Measurements from ENCODE around the gene PRKCZ.

PRKCZ gene

DNA sequence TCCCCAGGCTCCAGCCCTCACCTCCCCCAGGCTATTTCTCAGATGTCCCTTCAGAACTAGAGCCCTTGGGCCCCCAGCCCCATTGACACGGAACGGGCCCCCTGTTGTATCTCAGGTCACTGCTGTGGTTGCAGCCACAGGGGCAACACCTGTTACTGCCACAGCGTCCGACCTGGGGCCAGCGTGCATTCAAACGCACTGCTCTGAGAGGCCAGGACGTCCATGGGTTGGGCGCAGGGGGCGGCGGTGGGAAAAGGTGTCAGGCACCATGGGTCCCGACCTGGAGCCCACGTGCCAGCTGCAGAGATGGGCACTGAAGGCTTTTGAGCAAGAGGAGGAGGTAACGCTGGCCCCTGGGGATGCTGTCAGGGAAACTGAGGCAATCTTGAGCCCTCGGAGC, 131.1 kb downstream of the PRKCZ start:
- no peak for DNase-seq

DNA sequence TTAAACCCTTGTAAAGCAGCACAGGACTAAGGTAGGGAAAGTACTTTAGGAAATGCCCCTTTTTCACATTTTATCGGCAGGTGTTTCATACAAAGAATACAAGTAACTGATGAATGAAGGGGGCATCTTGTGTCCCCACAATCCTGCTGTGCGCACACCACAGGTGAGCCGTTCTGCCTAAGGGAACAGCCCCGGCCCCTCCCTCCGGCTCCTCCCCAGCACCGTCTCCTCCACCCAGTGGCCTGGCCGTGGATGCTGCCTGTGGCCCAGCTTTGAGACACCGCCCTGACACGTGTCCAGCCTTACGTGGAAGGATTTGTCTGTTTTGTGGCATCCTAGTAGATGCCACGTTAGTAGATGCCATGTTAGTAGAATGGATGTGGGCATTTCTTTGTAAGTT, 131.5 kb downstream of the PRKCZ start:
- no peak for DNase-seq

DNA sequence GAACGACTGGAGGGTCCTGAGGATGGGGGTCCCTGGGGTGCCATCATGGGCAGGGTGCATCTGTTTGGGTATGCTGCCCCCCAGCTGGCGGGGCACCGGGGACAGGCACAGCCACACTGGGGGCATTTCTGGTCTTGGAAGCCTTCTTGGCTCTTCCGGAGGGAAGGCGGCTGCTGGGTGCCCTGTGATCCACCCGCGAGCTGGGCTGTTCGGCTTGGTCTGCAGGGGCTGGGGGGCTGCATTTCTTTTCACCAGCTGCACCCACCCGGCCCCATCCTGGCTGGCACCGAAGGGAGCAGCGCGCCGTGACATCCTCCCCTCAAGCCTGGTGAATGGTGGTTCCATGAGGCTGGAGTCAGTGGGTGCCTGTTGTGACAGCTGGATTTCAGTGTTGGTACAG, 132.2 kb downstream of the PRKCZ start:
- DNase-seq, result no peak

DNA sequence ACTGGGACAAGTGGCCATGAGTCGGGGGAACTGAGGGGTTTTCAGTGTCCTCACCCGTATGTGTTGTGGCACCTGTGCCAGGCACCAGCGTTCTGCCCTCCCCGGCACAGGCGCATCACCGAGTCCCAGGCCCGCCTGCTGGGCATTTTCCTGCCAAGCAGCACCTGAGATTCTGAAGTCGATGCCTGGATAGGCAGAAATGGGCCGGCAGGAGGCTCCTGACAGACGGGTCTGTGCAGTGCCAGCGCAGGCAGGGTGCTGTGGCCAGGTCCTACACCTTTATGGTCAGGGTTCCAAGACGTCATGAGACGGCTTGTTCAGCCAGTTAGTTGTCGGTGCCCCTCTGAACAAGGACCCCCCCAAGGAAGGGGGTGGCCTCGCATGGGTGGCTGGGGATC, 133.7 kb downstream of the PRKCZ start:
- no peak for DNase-seq

DNA sequence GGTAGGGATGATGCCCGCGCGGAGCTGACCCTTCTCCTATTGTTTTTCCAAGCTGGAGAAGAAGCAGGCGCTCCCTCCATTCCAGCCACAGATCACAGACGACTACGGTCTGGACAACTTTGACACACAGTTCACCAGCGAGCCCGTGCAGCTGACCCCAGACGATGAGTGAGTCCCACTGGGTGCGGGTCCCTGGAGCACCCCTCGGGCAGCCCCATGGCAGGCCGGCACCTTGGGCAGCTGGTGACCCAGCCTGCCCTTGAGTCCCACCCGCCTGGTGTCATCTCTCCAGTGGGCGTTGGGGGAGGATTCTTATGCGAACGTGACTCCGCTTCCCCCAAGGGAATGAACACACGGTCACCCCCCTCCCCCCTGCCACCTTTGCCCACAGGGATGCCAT, 134.3 kb downstream of the PRKCZ start:
- no peak for DNase-seq

DNA sequence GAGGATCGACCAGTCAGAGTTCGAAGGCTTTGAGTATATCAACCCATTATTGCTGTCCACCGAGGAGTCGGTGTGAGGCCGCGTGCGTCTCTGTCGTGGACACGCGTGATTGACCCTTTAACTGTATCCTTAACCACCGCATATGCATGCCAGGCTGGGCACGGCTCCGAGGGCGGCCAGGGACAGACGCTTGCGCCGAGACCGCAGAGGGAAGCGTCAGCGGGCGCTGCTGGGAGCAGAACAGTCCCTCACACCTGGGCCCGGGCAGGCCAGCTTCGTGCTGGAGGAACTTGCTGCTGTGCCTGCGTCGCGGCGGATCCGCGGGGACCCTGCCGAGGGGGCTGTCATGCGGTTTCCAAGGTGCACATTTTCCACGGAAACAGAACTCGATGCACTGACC, 134.7 kb downstream of the PRKCZ start:
- DNase-seq, result no peak

DNA sequence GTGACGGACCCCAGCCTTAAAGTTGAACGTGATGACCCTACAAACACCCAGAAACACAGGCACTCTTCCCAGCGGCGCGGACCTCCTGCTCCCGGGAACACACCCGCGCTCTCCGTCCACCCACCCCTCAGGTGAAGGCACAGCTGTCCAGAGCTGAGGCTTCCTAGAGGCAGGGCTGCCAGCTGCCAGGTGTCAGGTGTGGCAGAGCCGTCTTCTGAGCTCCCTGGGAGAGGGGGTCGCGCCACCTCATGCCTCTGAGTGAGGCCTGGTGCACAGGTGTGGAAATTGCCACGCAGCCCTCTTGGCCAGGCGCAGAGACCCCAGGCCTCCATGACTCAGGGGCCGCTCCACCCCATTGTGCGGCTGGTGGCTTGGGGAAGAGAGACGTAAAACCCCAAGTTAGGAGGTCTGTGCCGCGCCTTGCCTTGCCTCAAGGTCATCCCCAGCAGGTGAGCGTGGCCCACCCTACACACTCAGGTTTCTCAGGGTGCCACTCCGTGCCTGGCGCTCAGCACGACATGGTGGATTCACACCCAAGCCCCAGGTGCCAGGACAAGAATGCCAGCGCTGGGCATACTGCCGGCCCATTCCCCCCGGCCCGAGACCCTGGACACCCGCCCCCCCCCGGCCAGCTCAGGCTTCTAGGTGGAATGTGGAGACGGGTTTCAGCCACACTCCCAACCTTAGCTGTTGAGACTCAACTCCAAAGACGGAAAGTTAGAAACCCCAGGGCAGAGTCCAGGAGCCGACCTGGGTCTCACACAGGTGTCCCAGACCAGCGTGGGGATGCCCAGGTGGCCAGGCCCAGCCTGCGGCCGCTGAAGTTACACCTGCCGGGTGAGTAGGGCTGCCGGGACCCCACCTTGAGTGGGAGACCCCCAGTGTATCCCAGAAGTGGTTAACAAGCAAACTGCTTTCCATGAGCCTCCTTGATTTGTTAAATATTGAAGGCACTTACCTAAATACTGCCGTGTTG, 136.0 kb downstream of the PRKCZ start:
- no peak for DNase-seq

DNA sequence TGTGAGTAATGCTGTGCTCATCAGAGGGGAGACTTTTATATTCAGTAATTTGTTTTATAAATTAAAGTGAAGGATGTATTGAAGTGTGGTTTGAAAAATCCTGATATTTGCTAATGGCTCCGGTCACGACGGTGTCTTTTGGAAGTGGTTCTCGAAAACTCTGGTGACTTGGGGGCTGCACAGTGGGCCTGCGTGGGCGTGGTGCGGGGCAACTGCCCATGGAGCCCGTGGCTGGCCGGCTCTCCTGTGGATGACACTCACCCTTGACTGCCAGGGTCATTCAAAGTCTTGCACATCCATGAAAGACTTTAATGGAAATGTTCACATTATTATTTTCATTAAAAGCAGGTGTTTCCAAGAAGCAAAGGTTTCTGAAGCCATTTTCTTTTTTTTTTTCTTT, 136.7 kb downstream of the PRKCZ start:
- DNase-seq, result no peak

DNA sequence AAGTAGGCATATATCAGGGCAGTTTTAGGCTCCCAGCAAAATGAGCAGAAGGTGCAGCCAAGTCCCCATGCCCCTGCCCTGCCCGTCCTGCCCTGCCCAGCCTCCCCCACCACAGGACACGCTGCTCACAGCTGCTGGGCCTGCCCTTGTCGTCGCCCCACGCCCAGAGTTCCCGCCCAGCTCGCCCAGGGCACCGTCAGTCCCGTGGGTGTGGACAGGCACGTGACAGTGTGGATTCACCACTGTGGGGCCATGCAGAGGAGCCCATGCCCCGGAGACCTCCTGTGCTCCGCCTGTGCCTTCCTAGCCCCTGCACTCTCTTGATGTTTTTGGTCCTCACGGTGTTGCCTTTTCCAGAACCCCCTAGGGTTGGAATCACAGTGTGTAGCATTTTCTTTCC, 137.4 kb downstream of the PRKCZ start:
- no peak for DNase-seq

DNA sequence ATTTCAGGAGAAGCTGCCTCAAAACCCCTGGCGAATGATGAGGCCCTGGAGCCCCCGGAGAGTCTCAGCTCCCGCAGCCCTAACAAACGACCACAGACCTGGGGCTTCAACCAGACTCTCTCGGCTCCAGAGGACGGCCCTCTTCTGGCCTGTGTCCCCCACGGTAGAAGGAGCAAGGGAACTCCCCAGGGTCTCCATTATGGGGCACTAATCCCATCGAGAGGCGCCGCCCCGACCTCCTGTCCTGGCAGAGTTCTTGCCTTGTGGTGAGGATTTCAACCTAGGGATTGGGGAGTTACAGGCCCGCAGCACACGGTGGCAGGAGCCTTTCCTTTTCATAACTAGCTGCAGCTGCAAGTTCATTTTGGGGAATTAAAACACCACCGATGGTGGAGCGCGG, 138.1 kb downstream of the PRKCZ start:
- DNase-seq, result no peak

DNA sequence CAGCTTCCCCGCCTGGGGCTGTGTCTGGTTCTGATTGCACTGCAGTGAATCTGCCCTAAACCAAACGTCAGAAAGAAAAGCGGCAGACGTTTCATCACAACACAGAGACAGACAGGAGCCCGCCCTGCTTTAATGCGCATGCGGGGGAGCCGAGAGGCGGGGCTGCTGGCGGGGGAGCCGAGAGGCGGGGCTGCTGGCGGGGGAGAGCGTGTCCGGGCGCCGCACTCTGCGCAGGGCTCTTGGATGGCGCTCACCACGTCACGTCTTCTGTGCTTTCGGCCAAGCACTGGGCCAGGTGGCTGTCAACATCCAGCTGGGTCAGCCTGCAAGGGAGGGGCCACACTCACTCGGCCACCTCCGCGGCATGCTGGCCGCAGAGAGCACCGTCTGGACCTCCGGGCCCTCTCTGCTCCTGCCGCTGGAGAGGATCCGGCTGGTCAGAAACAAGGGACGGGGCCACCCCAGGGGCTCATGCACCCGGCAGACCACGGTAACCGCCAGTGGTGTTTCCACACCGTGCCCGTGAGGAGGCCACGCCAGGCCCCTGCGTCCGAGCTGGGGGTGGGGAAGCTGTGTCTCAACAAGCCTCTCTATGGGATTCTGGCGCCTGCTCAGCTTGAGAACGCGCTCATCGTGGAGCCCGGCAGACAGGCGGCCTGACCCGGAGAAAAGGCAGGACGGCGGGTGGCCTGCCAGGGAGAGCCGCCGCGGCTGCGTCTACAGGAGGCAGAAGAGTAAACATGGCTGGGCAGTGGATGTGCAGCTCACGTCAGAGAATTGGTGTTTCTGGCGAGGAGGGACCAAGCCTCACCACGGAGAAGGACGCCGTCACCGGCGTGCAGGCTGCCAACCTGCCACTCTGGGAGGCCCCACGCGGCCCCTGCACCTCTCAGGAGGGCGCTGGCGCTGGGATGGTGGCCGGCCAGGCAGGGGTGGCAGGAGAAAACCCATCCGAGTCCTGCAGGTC, 139.5 kb downstream of the PRKCZ start:
- DNase-seq, result peak; percentile 86 to 88

DNA sequence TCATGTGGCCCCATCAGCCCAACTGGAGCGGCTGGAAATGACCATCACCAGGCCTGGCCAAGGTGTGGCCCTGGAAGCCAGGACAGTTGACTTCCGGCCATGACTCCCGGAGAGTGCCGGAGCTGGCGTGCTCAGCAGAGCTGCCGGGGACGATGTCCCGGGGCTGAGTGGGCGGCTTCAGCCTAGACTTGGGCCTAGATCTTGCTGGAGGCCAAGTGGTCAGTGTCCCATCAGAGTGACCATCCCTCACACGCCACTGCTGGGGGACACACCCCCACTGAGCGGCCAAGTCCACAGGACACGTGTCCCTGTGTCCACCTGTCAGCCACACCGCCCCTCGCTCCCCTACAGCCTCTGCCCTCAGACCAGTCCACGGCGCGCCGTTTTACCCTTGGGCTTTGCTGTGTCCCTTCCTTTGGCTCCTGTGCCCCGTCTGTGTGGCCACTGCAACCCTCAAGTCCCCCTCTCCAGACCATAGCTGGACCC, 140.3 kb downstream of the PRKCZ start:
- no peak for DNase-seq

DNA sequence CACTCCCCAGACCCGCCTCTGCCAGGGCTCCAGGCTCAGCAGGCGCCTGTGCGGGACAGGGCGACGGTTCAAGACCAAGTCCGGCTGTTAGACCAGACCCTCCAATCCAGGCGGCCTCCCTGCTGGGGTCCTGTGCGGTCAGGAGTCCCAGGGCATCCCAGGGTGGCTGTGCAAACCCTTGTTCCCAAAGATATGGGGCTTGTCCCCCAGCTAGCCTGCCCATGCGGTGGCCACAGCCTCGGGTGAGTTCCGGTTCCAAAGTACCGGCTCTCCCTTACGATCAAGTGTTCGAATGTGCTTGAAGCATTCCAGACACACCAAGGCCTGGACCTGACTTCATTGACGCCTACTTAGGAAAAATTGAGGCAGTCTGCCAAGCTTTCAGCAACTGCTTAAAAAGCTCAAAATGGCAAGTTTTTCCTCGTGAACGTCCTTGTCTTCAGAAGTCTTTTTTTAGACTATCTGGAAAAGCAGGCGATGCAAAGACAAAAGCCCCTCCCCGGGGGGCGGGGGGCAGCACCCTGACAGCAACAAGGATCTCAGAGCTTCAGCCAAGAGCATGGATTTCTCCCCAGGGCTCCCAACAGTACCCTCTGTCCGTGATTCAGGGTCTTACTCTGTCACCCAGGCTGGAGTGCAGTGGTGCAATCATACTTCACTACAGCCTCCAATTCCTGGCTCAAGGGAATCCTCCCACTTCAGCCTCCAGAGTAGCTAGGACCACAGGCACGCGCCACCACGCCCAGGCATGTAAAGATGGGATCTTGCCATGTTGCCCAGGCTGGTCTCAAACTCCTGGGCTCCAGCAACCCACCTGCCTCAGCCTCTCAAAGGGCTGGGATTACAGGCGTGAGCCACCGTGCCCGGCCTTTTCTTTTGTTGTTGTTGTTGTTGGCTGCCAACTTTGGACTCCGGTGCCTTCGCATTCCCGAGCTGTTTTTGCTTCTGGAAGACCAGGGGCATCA, 142.1 kb downstream of the PRKCZ start:
- no peak for DNase-seq

DNA sequence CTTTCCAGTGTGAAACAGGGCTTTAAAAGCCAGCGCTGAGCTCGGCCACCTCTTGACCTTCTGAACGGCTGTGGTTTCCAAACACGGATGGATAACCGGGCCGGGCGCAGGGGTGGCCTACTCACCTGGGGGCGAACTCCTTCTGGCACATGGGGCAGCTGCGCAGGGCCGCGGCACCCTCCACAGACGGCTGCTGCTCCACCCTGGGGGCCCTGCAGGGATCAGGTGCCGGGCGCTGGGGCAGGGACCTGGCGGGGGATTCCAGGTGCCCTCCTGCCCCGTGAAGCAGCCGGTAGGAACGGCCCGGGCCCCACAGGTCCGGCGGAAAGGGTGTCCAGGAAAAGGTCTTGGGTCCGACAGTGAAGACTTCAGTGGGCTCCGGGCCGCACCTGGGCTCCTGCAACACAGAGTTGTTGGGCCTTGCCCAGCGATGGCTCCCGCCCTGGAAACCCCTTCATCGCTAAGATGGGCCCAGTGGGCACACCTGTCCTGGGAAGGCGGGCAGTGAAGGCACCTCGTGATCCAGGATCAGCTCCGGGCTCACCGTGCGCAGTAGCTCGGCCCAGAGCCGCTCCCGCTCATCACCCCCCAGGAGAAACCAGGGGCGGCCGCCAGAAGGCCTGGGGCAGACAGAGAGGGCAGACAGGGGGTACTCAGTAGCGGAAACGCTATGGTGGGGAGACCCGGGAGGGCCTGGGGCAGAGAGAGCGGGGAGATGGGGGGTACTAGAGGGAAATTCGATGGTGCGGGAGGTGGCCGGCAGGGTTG, 143.5 kb downstream of the PRKCZ start:
- no peak for DNase-seq

DNA sequence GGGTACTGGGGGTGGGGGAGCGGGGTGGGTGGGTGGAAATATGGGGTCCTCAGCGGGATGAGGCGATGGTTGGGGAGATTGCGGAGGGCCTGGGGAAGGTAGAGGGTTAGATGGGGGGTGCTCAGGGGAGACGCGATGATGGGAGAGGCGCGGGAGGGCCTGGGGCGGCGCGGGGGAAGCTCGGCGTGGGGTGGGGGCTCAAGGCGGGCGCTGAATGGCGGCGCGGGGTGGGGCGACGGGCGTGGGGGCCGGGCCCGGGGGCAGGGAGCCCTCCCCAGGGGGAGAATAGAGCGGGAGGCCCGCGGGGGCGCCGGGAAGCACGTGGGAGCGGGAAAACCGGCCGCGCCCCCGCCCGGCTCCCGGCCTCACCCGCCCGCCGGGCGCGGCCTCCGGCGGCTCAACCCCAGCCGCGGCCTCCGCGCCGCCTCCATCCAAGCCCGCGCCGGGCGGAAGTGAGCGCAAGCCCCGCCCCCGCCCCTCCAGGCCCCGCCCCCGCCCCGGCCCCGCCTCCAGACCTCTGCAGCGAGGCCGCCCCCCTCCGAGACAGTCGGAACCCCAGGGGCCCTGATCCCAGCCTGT, 144.2 kb downstream of the PRKCZ start, which contains the start of gene FAAP20:
Gene FAAP20, minus strand, starts transcription at position 454 of the 579 bp plus-strand sequence. Its CDS starts 23 bp downstream, at position 431.
- peak; percentile 68 to 72 for DNase-seq

DNA sequence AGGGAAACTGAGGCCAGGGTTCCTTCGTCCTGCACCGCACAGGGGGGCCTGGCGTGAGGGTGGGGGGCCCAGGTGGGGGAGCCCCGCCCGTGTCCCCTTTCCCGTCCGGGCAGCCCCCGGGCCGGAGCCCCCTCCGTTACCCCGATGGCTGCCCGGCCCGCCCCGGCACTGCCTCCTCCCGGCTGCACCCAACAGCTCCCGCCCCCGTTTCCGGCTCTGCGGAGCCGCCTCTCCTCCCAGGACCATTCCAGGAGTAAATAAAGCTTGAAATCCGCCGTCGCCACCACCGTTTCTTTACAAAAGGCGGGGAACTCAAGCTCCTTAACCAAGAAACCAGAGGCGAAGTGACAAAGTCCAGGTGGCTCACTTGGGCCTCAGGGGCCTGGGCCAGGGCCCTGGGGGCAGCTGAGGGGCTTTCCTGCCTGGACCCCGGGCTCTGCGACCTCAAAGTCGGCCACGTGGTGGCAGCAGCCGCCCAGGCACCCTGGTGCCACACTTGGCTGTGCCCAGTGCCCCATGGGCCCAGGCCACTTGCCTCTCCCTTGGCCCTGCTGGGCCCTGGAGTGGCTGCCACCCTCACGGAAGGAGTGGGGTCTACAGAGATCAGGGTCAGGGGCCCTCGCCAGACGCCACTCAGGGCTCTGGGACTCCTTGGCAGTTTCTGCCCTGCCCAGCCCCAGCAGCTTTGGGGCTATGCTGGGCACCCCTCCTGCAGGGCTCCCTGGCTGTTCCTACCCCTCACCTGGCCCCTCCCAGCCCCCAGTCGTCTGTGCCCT, 144.9 kb downstream of the PRKCZ start:
- peak; percentile 79 to 84 for DNase-seq

DNA sequence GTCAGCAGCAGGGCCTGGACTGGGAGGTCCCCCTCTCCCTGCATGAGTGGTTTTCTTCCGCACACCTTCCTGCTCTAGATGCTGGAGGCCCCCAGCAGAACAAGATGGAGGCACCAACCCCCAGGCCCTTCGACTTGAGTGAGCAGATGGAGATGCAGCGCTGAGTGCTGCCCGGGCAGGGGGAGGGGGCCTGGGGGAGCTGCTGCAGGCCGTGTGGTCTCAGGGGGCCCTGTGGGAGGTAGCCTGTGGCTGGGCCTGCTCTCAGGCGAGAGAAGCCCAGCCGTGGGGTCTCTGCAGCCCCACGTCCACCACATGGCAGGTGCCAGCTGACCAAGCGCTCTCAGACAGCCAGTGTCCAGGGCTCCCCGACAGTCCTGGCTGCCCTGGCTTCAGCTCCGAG, 145.6 kb downstream of the PRKCZ start:
- DNase-seq, result no peak

DNA sequence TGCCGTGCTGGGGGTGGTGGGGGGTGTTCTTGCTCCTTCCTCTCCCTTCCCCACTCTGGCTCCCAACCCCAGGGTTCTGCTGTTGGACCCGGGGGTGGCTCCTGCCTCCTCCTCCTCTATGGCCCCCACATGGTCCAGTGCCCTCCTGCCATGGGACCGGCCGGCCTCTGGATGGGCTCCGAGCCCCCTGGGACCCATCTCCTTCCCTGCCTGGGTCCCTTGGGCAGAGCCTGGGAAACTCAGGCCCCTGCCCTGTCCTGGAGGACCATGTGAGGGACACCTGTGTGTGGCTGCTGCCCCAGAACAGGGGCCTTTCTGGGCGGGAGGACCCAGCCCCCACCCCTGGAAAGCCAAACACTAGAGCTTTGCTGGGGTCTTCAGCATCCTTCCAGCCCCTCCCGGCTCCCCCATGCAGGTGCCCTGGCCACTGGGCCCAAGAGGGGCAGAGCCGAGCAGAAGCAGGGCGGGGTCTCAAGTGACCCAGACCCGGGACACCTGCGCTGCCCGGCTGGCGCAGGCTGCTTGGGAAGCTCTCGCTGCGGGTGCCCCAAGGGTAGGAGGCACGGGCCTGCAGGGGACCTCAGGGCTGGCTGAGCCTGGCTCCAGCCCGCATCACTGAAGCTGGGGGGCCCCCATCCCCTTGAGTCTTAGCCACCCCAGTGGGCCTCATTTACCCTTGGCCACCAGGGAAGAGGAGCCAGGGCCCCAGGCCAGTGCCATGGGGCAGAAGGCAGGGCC, 146.9 kb downstream of the PRKCZ start:
- DNase-seq, result no peak

DNA sequence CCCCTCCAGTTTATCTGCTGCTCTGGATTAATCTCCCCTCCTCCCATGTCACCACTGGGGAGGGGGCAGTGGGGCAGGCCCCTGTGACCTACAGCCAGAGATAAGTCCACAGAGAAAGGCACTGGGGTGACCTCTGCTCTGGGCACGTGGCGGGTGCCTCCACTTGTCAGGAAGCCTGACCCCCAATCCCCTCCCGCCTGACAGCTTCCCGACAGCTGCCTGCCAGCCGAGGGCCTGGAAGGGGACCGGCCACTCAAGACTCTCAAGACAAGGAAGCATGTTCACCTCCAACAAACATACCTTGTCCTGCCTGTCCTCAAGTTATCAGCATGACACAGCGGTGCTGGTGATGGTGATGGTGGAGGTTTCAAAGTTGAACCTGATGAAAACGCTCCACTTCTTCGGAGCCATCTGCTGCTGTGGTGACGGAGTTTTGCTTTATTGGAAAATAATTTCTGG, 147.5 kb downstream of the PRKCZ start:
- no peak for DNase-seq
